ENCODE data around the gene THBS3.

- TF ChIP-seq POLR2AphosphoS5 (IDR thresholded peaks at IDR 0.05) (no peak), POLR2A (IDR thresholded peaks at IDR 0.05) (no peak)
Observed at GRCh38 chr1:155205035-155205434, 2.7 kb downstream of the THBS3 start.
